NCI-H2196 treated with DMSO at 0.1 percent for 48 hours (cell line): Measurements from ENCODE around the gene WDR31.
"Not testable (repeated sequence)": the region's sequence is repeated elsewhere in the genome, so short reads cannot be mapped to it uniquely, and the experiment has no call there.

ENCODE experiments used
- DNase-seq: peaks from one replicate; lab custom pipeline; 2025; ENCODE audit not compliant: unreplicated experiment; lab: John Stamatoyannopoulos, UW

The WDR31 gene

GRCh38 chr9:113298924-113299770, 40.9 kb downstream of the WDR31 start:
- peak; percentile 75 for DNase-seq

- DNase-seq: no peak
Observed at GRCh38 chr9:113298311-113298710, 41.8 kb downstream of the WDR31 start.

DNA sequence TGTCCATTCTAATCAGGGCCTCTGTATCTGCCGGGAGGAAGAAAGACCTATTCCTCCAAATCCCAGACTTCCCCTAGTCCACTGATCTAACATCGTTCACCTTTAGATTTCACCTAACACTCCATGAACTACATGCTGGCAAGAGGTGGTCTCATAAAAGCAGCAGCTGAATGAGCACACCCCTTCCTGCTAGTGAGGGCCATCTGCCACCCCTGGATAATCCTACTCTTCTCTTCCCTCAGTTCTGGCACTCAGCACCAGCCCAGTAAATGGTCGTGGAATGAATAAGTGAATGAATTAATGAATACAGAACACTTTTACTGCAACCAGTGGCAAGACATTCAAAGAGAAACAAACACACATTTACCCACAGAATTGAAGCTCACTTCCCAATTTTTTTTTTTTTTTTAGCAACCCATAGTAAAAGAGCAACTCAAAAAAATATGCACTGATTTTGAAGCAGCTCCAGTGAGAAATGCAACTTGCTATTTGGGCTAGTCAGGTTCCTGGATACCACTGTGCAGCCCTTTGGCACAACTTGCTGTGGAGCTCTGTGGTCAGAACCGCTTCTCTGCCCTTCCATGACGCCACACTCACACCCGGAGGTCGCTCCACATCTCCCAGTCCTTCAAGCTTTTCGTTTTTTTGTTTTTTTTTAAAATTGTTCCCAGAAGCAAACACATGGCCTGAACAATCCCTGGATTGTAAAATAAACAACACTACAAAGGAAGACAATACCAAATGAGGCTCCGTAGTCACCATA, 43.1 kb downstream of the WDR31 start:
- no peak for DNase-seq

- not testable (repeated sequence) for DNase-seq
Observed at GRCh38 chr9:113296247-113296646, 43.8 kb downstream of the WDR31 start.

DNA sequence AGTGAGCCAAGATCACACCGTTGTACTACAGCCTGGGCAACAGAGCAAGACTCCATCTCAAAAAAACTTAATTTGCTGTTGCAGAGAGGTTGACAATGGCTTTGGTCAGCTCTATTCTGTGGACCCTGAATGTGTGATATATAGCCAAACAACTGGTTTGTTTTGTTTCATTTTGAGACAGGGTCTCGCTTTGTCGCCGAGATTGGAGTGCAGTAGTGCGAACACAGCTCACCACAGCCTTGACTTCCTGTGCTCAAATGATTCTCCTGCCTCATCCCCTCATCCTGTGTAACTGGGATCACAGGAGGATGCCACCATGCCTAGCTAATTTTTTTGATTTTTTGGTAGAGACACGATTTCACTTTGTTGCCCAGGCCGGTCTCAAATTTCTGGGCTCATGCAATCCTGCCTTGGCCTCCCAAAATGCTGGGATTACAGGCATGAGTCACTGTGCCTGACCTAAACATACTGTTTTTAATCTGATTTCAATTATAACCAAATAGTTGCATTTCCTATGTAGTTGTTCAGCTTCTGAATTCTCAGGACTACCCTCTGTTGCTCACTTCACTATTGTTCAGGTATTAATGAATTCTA, 46.7 kb downstream of the WDR31 start:
- no peak for DNase-seq

- no peak for DNase-seq
Observed at GRCh38 chr9:113290052-113290607, 49.9 kb downstream of the WDR31 start.

- DNase-seq: no peak
Observed at GRCh38 chr9:113289091-113289490, 51.0 kb downstream of the WDR31 start.

DNA sequence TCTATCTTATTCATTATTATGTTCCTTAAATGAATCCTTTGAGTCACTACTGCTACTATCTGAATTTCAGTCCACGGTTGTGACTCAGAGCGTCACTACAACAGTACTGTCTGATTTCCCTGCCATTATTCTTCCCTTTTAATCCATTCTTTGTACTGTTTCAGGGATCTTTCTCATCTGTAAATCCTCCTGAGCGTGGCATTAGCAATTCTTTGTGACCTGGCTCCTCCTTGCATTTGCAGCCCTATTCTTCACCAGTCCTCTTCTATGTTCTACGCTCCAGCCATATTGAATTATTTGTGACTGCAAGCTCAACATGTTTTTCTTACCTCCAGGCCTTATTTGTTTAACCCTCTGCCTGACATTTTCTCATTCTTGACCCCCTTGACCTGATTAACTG, 58.7 kb downstream of the WDR31 start:
- DNase-seq: no peak

DNA sequence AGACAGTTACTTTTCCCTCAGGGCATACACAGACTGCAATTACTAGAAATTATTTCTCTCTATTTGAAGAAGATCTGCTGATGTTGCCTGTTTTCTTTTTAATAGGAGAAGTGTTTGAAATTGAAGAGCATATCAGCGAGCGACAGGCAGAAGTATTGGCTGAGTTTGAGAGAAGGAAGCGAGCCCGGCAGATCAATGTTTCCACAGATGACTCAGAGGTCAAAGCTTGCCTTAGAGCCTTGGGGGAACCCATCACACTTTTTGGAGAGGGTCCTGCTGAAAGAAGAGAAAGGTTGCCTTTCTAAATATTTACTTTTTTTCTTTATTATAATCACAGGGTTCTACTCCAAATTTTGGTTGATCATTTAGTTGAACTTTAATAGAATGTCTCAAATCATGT, 61.2 kb downstream of the WDR31 start:
- no peak for DNase-seq

DNA sequence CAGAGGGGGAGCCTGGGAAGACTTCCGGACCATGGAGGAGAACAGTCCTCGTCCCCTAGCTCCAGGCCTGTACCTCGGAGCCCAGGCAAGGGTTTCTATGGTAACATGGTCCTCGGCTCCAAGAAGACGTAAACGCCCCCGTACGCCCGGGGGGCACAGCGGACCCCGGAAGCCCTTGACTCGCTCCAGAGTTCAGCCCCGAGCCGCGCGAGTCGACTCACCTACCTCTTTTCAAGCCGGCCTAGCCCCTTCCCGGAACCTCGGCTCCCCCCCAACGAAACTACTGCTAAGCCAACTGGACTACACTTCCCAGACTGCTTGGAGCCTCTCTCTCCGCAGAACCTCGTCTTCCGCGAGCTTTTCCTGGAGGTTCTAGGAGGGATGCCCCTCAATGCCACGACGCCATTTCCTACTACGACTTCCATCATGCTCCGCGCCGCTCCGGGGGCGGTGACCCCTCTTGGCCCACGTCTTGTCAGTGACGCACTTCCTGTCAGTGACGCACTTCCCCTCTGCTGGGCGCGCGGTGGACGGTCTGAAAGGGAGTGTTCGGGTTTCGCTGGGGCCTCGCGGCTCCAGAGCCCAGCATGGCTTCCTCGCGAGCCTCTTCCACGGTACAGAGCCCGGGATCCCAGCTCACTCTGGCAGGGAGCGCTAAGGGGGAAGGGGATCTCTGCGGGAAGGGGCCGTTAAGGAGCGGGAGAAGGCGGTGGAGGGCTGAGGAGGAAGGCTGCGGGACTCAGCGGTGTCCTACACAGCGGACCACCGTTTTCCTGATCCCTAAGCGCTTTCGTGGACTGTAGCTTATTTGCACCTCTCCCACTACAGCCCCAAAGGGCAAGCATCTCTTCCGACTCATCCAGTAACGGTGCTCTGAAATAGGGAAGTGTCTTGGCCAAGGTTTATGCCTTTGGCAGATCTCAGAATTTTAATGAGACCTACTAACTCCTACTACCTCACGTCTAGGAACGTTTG, 64.6 kb downstream of the WDR31 start, which contains the start of the genes CDC26 and PRPF4:
CDC26 (minus strand) TSS at position 416 of the 975 bp plus-strand sequence. CDS start 3,065 bp downstream, outside the sequence.
PRPF4 (plus strand) TSS at position 502 of the 975 bp plus-strand sequence; CDS start at position 588, 86 bp downstream.
- DNase-seq: peak; percentile 94

DNA sequence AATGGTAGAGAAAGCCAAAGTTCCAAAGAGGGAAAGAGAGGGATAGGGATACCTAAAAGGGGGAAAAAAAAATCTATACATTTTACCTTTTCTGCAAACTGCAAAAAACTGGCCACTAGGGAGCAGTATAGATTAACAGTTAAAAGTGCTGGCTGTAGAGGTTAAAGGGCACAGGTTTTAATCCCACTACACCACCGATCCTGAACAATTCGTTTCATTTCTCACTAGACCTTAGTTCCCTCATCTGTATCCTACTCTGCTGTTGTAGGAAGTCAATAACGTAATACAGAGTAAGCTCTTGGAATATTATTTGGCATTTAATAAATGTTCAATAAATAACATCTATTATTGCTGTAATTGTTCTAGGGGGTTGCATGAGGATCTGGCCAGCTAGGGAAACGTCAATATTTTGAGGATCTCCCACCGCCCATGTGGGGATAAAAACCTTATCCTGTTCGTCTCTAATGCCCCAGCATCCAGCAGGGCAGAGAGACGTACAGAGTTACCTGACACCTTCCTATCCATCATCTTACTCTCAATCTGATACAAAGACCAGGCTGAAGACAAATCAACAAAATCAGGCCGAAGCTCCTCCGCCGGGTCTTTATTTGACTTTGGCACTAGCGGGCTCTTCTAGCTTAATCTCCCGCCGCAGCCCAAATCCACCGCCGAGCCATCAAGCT, 65.5 kb downstream of the WDR31 start:
- peak; percentile 55 for DNase-seq

- DNase-seq: no peak
Observed at GRCh38 chr9:113269871-113270270, 70.2 kb downstream of the WDR31 start.

GRCh38 chr9:113269355-113269754, 70.7 kb downstream of the WDR31 start:
- DNase-seq: no peak

- DNase-seq: no peak
Observed at GRCh38 chr9:113267911-113268566, 72.0 kb downstream of the WDR31 start.

GRCh38 chr9:113266174-113266573, 73.9 kb downstream of the WDR31 start:
- DNase-seq: no peak
